Measurements from ENCODE around the gene AK5. TPM values are rescaled to one million over a fixed set of nuclear protein-coding genes. Genes with fewer than 3 reads are reported as not detected.

Gene AK5
- total and polyA plus RNA-seq, 2 donors (not counting 1 experiment from before 2014, with no cell fraction given): 0.18 TPM; not detected in 1

DNA sequence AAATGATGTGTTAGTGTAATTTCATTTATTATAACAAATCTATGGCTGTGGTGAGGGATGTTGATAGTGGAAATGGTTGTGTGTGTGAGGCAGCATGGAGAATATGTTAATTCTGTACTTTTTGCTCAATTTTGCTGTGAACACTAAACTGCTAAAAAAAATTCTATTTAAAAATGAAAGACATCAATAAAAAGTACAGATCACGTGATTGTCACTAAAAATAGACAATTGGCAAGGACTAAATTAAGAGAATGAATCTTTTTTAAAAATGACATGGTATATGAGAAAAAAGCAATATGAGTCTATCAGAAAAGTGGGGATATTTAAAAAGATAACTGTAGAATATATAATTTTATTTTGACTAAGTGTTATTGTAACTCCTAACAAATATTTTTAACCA is 46.9 kb upstream of the AK5 start:
- WGBS (ENCODE audit: insufficient coverage): no CpG with 5 or more reads among the region's 1 CpG

DNA sequence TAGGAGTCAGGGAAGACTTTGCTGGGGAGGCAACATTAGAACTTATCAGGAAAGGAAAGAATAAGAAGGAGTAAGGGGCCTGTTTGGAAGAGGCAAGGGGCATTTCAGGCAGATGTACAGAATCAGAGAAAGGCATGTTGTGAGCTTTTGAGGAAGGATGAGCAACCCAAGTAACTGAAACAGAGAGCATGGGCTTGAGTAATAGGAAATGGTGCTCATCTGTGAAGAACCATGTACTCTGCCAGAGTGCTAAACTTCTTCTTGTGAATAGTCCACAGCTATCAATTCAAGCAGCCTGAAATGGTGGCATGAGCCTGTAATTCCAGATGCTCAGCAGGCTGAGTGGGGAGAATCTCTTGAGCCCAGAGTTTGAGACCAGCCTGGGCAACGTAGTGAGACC is 43.4 kb upstream of the AK5 start:
- Mint-ChIP-seq H3K4me1 (no peaks in the 10 kb centered on the region), H3K4me3 (no peak overlapping the region), H3K27ac (no peak overlapping the region), H3K27me3 (peaks cover 17% of the 10 kb centered on the region), H3K9me3 (ENCODE audit: insufficient read depth) (no peaks in the 10 kb centered on the region)
- Histone ChIP-seq H2AFZ (ENCODE audit: insufficient read depth, low read depth, low read length, poor library complexity, severe bottlenecking) (no peak overlapping the region), H3K4me1 (ENCODE audit: control insufficient read depth in 2 of 2, insufficient read depth in 2 of 2, low read length in 2 of 2) (no peaks in the 10 kb centered on the region), H3K9me3 (ENCODE audit: control extremely low read depth in 1 of 3, control insufficient read depth in 2 of 3, insufficient read depth in 1 of 3, low read length in 2 of 3) (peaks cover 0 to 4% (median 2%) of the 10 kb centered on the region in 3 donors), H3K27ac (ENCODE audit: low read length in 2 of 2) (no peak overlapping the region), H3K4me3 (ENCODE audit: control extremely low read depth in 1 of 5, extremely low read depth in 1 of 5, insufficient read depth in 1 of 5, low read depth in 2 of 5, low read length in 4 of 5) (no peak overlapping the region), H3K27me3 (replicated peaks in 1 of 4; ENCODE audit: control extremely low read depth in 1 of 4, control insufficient read depth in 3 of 4, insufficient read depth in 4 of 4, low read length in 3 of 4) (no peaks in the 10 kb centered on the region), H3K4me2 (replicated peaks; ENCODE audit: low read depth, low read length, poor library complexity, severe bottlenecking) (no peak overlapping the region), H3K36me3 (replicated peaks in 1 of 2; ENCODE audit: control extremely low read depth in 1 of 2, control insufficient read depth in 1 of 2, extremely low read depth in 1 of 2, insufficient read depth in 2 of 2, low read length in 1 of 2) (no peaks in the 10 kb centered on the region), H4K20me1 (ENCODE audit: control insufficient read depth, insufficient read depth, low read length, poor library complexity, severe bottlenecking) (no peaks in the 10 kb centered on the region), H3K79me2 (ENCODE audit: control insufficient read depth, insufficient read depth, low read length) (no peaks in the 10 kb centered on the region), H3K9ac (ENCODE audit: low read length) (no peak overlapping the region)
- intact Hi-C loops (cut with micrococcal nuclease): no loop called here
- DNase-seq (no peak), ATAC-seq (ENCODE audit: low read depth) (no peak)
- no CpG with 5 or more reads among the region's 1 CpG for WGBS (ENCODE audit: insufficient coverage)
- TF ChIP-seq EZH2 (IDR thresholded peaks at IDR 0.05; ENCODE audit: borderline replicate concordance, insufficient read depth, low read depth, low read length, poor library complexity, severe bottlenecking) (no peak), CTCF (IDR thresholded peaks at IDR 0.05) (no peak)
- POLR2A ChIA-PET: no interaction called here
- CTCF ChIA-PET: no interaction called here

More for the DNA sequence above, 46.9 kb upstream of the AK5 start:
- no peaks in the 10 kb centered on the region for H3K79me2 ChIP-seq (ENCODE audit: control insufficient read depth, insufficient read depth, low read length)
- no peak for ATAC-seq (ENCODE audit: low read depth)
- H3K9me3 ChIP-seq (ENCODE audit: control extremely low read depth in 1 of 3, control insufficient read depth in 2 of 3, insufficient read depth in 1 of 3, low read length in 2 of 3): peaks cover 2 to 5% (median 3%) of the 10 kb centered on the region in 3 donors
- peaks cover 15% of the 10 kb centered on the region for H3K27me3 Mint-ChIP-seq
- no peak overlapping the region for H2AFZ ChIP-seq (ENCODE audit: insufficient read depth, low read depth, low read length, poor library complexity, severe bottlenecking)
- H3K9ac ChIP-seq (ENCODE audit: low read length): no peak overlapping the region
- no peak overlapping the region for H3K4me2 ChIP-seq (replicated peaks; ENCODE audit: low read depth, low read length, poor library complexity, severe bottlenecking)
- no peak overlapping the region for H3K27ac ChIP-seq (ENCODE audit: low read length in 2 of 2)
- no peaks in the 10 kb centered on the region for H3K36me3 ChIP-seq (replicated peaks in 1 of 2; ENCODE audit: control extremely low read depth in 1 of 2, control insufficient read depth in 1 of 2, extremely low read depth in 1 of 2, insufficient read depth in 2 of 2, low read length in 1 of 2)
- peaks cover 2% of the 10 kb centered on the region for H3K9me3 Mint-ChIP-seq (ENCODE audit: insufficient read depth)
- intact Hi-C loops (cut with micrococcal nuclease): no loop called here
- H3K4me3 ChIP-seq (ENCODE audit: control extremely low read depth in 1 of 5, extremely low read depth in 1 of 5, insufficient read depth in 1 of 5, low read depth in 2 of 5, low read length in 4 of 5): no peak overlapping the region
- H3K27me3 ChIP-seq (replicated peaks in 1 of 4; ENCODE audit: control extremely low read depth in 1 of 4, control insufficient read depth in 3 of 4, insufficient read depth in 4 of 4, low read length in 3 of 4): no peaks in the 10 kb centered on the region
- no peaks in the 10 kb centered on the region for H4K20me1 ChIP-seq (ENCODE audit: control insufficient read depth, insufficient read depth, low read length, poor library complexity, severe bottlenecking)
- TF ChIP-seq EZH2 (IDR thresholded peaks at IDR 0.05; ENCODE audit: borderline replicate concordance, insufficient read depth, low read depth, low read length, poor library complexity, severe bottlenecking) (no peak), CTCF (IDR thresholded peaks at IDR 0.05) (no peak)
- POLR2A ChIA-PET: no interaction called here
- no peak overlapping the region for H3K27ac Mint-ChIP-seq
- no peak overlapping the region for H3K4me3 Mint-ChIP-seq
- H3K4me1 Mint-ChIP-seq: no peaks in the 10 kb centered on the region
- DNase-seq: no peak
- H3K4me1 ChIP-seq (ENCODE audit: control insufficient read depth in 2 of 2, insufficient read depth in 2 of 2, low read length in 2 of 2): no peaks in the 10 kb centered on the region
- CTCF ChIA-PET: no interaction called here

All from B cell (primary cell).